GM18907 (cell line): ENCODE measurements around the gene SELENOO.
A peak's percentile ranks its signal among the peaks of the same experiment; 100 is the strongest.
"Not testable (repeated sequence)": the region's sequence is repeated elsewhere in the genome, so short reads cannot be mapped to it uniquely, and the experiment has no call there.

Source experiments
- ATAC-seq: cut with Tn5 transposase; IDR thresholded peaks from one replicate; pipeline ENCODE4 v1.9.1; 2021; ENCODE audit warnings: mild to moderate bottlenecking, moderate library complexity; ENCODE audit not compliant: unreplicated experiment

The SELENOO gene

DNA sequence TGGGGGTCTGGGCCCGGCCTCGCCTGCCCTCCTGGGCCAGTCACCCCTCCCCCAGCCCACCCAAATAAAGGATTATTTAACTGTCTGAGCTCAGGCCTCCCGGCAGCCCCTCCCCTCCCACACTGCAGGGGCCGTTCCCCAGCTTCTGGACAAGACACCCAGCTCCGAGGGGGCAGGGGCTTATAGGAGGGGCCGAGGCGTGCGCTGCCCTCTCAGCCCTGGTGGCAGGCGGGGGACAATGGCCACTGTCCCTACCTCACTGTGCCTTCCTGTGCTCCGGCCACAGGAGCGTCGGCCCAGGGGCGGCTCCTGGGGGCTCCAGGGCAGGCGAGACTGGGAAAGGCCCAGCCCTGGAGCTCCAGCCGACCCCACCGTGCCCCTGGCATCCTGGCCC lies 2.2 kb upstream of the SELENOO start:
- no peak for ATAC-seq

DNA sequence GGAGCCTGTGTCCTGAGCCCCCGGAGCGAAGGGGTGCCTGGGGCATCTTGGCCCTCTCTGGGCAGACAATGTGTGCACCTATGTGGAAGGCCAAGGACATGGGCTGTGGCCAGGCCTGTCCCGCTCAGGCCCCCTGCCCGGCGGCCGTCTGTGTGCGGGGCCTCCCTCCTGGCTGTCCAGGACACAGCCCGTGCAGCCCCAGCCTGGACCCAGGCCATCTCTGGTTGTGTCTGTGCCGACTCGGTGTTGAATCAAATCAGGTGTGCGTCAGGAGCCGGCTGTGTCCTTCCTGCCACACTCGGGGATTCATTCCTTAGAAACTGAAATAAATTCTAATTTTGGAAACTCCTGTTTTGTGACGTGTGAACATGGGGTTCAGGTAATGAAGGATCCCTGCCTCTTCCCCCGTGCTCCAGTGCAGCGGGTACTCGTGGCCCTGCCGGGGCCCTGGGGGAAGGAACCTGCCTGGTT lies 1.5 kb upstream of the SELENOO start:
- ATAC-seq, result no peak

DNA sequence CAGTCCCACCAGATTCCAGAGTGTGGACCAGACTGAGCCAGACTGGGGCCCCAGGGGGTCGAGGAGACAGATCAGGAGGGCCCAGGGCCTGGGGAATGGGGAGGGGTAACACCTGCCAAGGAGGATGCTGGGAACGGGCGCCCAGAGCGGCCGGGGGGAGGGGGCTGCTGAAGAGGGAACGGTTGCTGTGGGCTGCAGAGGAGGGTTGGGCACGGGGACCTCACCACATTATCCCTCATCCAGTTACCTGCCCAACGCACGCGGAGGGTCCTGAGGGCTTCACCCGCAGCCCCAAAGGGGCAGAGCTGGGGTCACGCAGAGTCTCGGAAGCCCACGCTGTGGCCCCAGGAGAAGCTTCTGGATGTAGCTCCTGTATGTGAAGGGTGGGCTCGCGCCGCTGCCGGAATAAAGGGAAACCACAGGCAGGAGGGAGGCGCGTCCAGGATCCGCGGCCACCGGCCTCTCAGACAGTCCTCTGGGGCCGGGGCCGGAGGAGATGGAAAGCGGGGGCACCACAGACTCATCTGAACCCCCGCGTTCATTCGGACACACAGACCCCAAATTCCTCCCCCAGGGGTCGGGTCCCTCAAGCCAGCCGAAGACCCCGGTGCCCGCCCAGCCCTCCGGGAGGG lies 866 bp upstream of the SELENOO start:
- ATAC-seq, result no peak

DNA sequence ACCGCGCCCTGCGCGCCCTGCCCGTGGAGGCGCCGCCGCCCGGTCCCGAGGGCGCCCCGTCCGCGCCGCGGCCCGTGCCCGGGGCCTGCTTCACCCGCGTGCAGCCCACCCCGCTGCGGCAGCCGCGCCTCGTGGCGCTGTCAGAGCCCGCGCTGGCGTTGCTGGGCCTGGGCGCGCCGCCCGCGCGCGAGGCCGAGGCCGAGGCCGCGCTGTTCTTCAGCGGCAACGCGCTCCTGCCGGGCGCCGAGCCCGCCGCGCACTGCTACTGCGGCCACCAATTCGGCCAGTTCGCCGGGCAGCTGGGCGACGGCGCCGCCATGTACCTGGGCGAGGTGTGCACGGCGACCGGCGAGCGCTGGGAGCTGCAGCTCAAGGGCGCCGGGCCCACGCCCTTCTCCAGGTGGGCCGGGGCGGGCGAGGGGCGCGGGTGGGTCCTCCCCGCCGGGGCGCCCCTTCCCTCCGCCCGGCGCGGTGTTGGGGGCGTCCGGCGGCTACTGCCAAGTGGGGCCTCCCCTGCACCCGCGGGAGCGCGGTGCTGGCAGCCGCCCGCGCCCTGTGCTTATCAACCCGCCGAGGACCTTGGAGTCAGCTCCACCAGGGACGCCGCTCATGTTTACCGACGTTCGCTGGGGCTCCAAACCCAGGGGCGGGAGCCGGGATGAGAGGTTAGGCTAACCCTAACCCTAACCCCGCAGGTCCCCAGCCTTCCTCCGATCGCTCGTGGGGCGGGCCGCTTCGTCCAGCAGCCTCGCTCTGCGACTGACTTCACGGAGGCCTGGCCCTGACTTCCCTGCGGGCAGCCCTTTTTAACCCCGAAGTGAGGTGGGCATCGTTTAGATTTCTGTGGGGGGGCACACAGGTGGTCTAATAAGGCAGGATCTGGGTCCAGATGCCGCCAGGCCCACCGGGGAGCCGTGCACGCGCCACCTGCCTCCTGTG lies 649 bp downstream of the SELENOO start:
- ATAC-seq, result peak; percentile 24

DNA sequence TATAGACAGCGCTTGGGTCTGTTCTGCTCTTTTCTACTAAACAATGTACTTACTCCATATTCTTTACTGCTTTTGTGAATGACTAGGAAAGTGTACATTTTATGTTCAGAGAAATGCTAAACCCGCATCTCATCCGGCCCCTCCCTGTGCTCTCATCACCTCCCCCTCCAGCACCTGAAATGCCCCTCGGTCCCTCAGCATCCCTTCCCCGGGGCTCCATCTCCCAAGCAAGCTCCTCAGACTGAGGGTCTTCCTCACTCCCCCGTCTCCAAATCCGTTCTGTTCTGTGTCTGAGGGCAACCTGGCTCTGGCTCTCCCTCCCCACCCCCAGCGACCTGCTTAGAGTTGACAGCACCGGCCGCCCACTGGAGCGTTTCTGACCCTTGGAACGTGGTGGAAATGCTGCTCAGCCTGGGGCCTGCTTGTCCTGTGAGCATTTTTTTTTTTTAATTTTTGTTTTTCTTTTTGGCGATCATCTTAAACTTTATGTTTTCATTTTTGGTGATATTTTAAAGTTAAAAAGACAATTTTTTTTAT lies 1.4 kb downstream of the SELENOO start:
- ATAC-seq, result no peak

DNA sequence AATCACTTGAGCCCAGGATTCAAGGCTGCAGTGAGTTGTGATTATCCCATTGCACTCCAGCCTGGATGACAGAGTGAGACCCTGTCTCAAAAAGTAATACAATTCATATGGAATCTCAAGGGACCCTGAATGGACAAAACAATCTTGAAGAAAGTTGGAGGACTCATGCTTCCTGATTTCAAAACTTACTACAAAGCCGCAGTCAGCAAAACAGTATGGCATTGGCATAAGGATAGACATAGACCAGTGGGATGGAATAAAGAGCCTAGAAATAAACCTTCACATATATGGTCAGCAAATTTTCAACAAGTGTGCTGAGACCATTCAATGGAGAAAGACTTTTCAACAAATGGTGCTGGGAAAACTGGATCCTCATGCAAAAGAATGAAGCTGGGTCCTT lies 2.5 kb downstream of the SELENOO start:
- ATAC-seq, result no peak

DNA sequence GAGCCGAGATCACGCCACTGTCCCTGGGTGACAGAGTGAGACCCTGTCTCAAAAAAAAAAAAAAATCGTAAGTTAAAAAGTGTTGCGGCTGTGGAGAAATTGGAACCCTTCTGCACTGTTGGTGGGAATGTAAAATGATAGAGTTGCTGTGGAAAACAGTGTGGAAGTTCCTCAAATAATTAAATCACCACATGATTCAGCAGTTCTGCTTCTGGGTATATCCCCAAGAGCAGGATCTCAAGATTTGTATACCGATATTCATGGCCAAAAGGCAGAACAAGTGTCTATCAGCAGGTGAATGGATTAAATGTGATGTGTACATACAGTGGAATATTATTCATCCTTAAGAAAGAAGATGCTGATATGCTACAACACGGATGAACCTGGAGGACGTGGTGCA lies 3.8 kb downstream of the SELENOO start:
- no peak for ATAC-seq

DNA sequence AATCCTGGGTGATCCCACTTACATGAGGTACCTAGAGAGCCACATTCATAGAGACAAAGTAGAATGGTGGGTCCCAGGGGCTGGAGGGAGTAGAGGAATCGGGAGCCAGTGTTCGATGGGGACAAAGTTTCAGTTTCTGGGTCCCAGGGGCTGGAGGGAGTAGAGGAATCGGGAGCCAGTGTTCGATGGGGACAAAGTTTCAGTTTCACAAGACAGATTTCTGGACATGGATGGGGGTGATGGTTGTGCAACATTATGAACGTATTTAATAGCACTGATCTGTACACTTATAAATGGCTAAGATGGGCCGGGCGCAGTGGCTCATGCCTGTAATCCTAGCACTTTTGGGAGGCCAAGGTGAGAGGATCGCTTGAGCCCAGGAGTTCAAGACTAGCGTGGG lies 4.2 kb downstream of the SELENOO start:
- ATAC-seq, result not testable (repeated sequence)

DNA sequence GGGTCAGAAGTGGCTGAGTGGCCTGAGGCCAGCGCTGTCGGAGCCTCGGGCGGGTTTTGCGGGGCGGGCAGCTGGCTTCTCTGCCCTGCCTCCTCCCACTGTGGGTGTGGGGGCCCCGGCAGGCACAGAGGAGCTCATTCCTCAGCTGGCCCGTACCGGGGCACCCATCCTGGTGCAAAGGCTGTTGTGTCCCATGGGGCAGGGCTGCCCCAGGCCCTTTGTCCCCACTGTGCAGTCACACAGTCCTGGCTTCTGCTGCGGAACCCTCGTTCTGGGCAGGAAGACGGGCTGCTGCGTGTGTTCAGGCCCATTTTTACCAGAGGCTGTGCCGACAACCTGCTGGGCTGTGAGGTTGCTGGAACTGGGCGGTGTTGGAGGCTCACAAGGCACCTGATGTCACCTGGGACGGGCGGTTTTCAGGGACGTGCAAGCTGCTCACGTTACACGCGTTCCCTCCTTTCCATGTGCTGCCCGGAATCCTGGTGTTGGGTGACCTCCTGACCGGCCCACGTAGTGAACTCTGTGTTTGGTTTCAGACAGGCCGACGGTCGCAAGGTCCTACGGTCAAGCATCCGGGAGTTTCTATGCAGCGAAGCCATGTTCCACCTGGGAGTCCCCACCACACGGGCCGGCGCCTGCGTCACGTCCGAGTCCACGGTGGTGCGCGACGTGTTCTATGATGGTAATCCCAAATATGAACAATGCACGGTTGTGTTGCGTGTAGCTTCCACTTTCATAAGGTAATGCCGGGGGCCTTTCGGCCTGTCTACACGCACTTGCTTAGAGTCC lies 5.2 kb downstream of the SELENOO start:
- no peak for ATAC-seq

DNA sequence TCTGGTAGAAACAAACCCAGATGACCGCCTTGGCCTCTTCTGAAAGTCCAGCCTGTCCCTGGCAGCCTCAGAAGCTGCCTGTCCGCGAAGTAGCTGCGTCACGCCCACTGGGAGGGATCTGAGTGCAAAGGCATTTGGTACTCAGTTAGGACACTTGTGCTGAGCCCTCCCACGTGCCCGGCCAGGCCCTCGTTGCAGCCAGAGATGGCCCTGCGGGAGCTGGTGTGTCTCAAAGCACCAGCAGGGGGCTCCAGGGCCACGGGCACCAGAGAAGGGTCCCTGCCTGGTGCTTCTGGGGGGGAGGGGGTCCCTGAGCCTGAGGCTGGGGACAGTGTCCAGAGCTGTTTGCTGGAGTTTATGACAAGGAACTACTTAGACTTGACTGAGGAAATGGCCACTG lies 5.8 kb downstream of the SELENOO start:
- no peak for ATAC-seq

DNA sequence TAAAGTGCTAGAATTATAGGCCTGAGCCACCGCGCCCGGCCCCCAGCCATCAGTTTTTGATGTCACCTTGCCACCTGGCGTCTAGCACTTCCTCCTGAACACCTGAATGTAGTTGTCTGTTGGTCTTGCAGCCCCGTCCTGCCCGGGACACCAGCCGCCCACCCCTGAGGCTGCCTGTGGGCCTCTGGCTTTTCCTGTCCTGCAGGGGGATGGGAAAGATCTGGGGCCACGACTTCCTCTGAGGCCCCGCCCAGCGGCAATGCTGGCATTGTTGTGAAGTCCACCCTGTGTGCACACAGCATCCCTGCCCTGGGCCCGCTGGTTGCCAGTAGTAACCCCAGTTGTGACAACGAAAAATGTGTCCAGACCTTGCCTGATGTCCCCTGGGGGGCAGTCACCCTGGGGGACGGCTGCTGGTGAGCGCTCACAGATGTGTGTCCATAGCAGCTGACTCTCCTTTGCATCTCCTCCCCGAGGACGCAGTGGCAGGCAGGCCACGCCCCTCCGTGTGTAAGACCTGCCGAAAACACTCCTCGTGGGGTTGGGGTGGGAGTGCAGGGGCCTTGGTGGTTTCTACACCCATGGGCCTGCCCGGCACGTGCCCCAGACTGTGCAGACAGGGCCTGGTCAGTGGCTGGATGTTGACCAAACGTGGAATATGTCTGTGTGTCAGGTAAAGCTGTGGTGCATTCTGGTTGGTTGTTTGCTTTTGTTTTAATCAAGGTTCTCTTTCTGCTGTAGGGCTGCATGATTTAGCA lies 6.8 kb downstream of the SELENOO start:
- no peak for ATAC-seq

DNA sequence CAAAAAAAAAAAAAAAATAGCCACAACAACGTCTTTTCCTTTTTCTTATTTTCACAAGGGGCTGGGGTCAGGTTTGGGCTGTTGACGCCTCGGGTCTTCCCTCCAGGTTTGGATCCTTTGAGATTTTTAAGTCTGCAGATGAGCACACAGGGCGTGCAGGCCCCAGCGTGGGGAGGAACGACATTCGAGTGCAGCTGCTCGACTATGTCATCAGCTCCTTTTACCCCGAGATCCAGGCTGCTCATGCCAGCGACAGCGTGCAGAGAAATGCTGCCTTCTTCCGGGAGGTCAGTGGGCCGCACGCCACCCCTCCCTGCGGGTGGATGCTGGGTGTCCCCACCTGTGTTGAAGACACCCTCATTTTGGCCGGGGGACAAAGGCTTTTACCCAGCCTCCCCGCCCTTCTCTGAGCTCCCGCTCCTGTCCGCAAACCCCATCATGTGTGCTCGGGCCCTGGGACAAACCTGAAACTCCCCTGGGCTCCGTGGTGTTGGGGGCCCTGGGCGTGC lies 7.7 kb downstream of the SELENOO start:
- no peak for ATAC-seq

DNA sequence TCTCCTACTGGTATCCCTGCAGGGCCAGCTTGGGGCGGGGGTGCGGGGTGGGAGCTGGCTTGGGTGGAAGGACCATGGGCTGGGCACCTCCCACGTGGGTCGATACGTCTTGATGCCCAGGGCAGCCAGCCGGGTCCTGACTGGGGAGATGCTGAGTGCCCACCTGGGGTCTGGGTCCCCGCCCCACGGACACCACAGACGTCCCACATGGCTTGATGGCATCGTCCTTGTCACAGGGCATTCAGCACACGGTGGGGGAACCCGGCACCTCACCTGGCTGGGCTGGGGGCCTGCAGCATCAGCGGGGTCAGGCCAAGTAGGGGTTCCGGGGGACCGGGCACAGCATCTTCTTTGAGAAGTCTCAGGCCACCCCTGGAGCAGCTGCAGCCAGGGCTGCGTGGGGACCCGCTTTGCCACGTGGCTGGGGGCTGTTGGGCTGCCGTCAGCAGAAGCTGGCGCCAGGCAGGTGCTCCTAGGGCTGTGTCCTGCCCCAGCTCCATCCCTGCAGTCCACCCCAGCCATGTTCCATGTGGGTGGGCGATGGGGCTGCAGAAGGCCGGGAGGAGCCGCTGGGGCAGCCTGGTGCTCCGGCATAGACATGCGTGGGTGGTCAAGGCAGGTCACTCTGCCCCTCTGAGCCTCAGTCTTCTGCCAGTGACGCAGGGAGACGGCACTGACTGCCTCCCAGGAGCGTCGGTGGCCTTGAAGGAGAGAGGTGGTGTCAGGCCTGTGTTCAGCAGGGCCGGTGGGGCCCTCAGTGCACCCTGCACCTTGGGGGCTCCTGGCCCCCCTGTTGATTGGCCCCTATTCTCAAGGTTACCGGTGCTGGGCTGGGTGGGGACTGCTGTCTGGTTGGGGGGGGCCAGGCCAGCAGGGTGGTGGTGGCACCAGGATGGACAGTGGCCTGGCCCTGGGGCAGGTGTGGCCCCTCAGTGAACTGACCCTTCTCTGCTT lies 8.4 kb downstream of the SELENOO start:
- no peak for ATAC-seq

DNA sequence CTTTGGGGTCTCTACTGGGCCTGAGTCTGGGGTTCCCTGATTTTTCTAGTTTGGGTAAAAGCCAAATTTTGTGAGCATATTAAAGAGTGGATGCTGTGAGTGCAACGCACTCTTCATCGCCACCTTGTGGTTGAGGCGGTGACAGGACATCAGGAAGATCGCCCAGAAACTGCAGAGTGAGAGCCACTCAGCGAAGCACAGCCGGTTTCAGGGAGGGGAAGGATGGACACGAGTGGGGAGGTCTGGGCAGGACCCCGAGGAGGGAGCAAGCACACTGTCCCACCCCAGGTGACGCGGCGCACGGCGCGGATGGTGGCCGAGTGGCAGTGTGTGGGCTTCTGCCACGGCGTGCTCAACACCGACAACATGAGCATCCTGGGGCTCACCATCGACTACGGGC lies 9.1 kb downstream of the SELENOO start:
- no peak for ATAC-seq

DNA sequence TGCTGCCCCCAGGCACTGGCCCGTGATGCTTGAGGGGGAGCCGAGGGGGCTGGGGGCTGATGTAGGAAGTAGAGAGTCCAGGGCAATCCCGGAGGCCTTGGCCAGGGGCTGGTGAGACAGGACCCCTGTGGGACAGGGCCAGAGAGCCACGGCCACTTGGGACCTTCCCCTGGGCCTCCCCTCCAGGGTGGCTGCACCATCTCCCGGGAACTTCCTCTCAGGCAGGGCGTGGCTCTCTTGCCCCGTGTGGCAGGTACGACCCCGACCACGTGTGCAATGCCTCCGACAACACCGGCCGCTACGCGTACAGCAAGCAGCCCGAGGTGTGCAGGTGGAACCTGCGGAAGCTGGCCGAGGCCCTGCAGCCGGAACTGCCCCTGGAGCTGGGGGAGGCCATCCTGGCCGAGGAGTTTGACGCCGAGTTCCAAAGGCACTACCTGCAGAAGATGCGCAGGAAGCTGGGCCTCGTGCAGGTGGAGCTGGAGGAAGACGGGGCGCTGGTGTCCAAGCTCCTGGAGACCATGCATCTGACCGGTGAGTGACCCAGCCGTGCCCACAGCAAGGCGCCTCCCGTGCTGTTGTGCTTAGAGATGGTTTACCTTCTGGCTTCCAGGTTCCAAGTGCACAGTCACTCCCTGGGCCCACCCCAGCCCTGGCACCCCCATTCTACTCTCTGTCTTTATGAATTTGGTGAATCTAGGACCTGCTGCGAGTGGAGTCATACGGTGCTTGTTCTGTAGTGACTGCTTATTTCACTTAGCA lies 9.7 kb downstream of the SELENOO start:
- no peak for ATAC-seq

DNA sequence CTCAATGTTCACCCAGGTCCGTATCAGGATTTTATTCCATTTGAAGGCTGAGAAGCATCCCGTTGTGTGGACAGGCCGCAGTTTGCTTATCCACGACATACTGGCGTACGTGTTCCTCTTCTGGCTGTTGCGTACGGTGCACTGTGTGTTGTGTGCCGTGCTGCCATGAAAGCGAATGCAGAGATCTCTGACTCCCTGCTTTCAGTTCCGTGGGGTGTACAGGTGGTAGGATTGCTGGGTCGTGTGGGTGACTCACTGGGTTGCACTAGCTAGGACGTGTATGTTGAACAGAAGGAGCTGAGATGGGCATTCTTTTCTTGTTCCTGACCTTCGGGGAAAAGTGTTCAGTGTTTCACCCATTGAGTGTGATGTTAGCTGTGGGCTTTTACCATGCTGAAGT lies 10.3 kb downstream of the SELENOO start:
- ATAC-seq, result no peak

DNA sequence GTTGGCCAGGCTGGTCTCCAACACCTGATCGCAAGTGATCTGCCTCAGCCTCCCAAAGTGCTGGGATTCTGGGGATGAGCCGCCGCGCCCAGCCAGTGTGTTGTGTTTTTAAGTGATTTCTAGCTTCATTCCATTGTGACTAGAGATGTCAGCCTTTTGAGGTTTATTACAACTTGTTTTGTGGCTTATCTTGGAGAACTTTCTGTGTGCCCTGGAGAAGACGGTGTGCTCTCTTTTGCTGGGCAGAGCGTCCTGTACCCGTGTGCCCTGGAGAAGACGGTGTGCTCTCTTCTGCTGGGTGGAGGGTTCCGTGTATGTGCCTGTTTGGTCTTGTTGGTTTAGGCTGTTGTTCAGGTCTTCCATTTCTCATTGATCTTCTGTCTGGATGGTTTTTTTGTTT lies 12.5 kb downstream of the SELENOO start:
- ATAC-seq, result no peak

DNA sequence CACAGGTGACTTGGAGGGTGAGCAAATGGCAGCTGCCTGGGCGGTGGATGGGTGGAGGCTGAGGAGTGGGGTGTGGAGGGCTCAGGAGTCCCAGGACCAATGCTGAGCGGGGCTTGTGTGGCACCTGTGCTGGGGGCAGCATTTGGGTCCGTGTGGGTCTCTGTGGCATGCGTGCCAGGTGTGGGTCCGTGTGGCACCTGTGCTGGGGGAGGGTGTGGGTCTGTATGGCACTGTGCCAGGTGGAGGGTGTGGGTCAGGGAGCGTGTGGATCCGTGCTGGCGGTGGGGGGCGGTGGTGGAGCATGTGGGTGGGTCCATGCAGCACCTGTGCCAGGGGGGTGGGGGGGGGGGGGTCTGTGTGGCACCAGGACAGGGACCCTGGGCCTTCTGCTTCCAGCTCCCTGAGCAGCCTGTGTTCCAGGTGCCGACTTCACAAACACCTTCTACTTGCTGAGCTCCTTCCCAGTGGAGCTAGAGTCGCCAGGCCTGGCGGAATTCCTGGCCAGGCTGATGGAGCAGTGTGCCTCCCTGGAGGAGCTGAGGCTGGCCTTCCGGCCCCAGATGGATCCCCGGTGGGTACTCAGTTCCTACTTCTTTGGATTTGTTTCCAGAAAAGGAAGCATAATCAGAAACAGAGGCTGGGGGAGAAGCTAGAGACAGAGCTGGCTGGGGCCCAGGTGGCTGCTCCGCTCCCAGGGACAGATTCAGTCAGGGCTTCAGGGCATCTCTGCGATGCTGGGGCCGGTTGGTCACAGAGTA lies 14.7 kb downstream of the SELENOO start:
- no peak for ATAC-seq
